Central memory CD4-positive, alpha-beta T cell (primary cell): ENCODE results near the gene C14orf119.

Experiments used
- DNase-seq: peaks from one replicate; pipeline ENCODE4 v3.0.0; 2022

The C14orf119 gene

GRCh38 chr14:23112359-23113178 lies 17.3 kb downstream of the C14orf119 start:
- DNase-seq = no peak

- no peak for DNase-seq
Observed at GRCh38 chr14:23113431-23114119, 18.3 kb downstream of the C14orf119 start.

- no peak for DNase-seq
Observed at GRCh38 chr14:23114120-23114458, 18.8 kb downstream of the C14orf119 start.

GRCh38 chr14:23114669-23115038 lies 19.3 kb downstream of the C14orf119 start:
- DNase-seq = no peak

GRCh38 chr14:23115039-23115731 lies 19.9 kb downstream of the C14orf119 start:
- no peak for DNase-seq

GRCh38 chr14:23115918-23116317 lies 20.6 kb downstream of the C14orf119 start:
- DNase-seq = no peak

GRCh38 chr14:23117371-23118020 lies 22.2 kb downstream of the C14orf119 start:
- DNase-seq = no peak

- DNase-seq = no peak
Observed at GRCh38 chr14:23118506-23119362, 23.4 kb downstream of the C14orf119 start, which contains the start of gene CEBPE. TSS of gene CEBPE (minus strand) at chr14:23119255. CDS start at chr14:23119091, 164 bp downstream.

- peak; percentile 54 for DNase-seq
Observed at GRCh38 chr14:23119363-23120327, 24.3 kb downstream of the C14orf119 start.

- DNase-seq = peak; percentile 66
Observed at GRCh38 chr14:23120541-23121251, 25.4 kb downstream of the C14orf119 start.

GRCh38 chr14:23121361-23121771 lies 26.1 kb downstream of the C14orf119 start:
- DNase-seq = no peak

GRCh38 chr14:23122086-23122485 lies 26.8 kb downstream of the C14orf119 start:
- DNase-seq = no peak

GRCh38 chr14:23123419-23123818 lies 28.1 kb downstream of the C14orf119 start:
- DNase-seq = no peak

GRCh38 chr14:23124337-23124954 lies 29.1 kb downstream of the C14orf119 start:
- DNase-seq = no peak

- no peak for DNase-seq
Observed at GRCh38 chr14:23125011-23125410, 29.7 kb downstream of the C14orf119 start.

GRCh38 chr14:23125933-23126524 lies 30.7 kb downstream of the C14orf119 start:
- DNase-seq = no peak

- no peak for DNase-seq
Observed at GRCh38 chr14:23126548-23127278, 31.4 kb downstream of the C14orf119 start.

GRCh38 chr14:23127861-23128260 lies 32.6 kb downstream of the C14orf119 start:
- no peak for DNase-seq
